ENCODE results near the gene FRMD4A.

DNA sequence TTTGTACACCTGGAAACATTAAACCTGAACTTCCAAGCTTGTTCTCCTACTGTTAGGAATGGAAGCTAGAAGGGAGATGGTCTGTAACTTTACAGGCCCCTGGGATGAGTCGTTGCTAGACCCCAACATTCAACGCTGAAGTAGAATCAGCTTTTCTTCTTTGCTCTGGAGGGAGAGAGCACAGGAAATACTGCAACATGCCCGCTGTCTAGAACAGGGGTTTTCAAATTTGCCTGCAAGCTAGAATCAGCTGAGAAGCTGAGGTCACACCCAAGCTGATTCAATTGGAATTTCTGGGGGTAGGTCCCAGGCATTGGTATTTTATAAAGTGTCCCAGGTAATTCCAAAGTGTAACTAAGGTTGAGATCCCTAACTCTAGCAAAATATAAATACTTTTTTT, 524.3 kb downstream of the FRMD4A start:
- TF ChIP-seq, protein P1, sequence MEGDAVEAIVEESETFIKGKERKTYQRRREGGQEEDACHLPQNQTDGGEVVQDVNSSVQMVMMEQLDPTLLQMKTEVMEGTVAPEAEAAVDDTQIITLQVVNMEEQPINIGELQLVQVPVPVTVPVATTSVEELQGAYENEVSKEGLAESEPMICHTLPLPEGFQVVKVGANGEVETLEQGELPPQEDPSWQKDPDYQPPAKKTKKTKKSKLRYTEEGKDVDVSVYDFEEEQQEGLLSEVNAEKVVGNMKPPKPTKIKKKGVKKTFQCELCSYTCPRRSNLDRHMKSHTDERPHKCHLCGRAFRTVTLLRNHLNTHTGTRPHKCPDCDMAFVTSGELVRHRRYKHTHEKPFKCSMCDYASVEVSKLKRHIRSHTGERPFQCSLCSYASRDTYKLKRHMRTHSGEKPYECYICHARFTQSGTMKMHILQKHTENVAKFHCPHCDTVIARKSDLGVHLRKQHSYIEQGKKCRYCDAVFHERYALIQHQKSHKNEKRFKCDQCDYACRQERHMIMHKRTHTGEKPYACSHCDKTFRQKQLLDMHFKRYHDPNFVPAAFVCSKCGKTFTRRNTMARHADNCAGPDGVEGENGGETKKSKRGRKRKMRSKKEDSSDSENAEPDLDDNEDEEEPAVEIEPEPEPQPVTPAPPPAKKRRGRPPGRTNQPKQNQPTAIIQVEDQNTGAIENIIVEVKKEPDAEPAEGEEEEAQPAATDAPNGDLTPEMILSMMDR (IDR thresholded peaks at IDR 0.05), result no peak
- no peak for TF ChIP-seq POLR2A (IDR thresholded peaks at IDR 0.05)
